Stimulated activated CD4-positive, alpha-beta T cell treated with anti-CD3 and anti-CD28 coated beads, Interleukin-1b, Interleukin-23, amount 100 ng/mL, for 1 hour (primary cell): Measurements from ENCODE around the gene AFF3.
"Not testable (repeated sequence)": the region's sequence is repeated elsewhere in the genome, so short reads cannot be mapped to it uniquely, and the experiment has no call there.

Source experiments
- DNase-seq, 2 donors: peaks; one replicate each; pipeline ENCODE4 v3.0.0-alpha.2; 2020; ENCODE audit warnings: low read depth in 2 of 2

The AFF3 gene

GRCh38 chr2:100151310-100151709, 8.9 kb upstream of the AFF3 start:
- no peak for DNase-seq

DNA sequence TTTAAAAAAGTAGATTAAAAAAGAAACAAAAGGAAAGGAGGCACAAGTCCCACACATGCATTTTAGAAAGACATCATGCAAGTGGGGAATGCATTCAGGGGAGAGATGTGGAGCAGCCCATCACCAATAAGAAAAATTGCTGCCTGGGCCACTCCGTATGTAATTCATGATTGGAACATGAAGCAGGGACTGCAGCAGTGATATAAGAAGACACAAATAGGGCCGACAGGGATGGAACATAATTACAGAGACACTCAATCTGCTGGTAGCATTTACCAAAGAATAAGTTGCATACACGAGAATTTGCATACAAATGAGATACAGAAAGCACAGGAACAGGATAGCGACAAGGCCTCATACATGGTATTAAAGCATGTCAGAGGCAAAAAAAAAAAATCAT, 6.5 kb upstream of the AFF3 start:
- no peak for DNase-seq

DNA sequence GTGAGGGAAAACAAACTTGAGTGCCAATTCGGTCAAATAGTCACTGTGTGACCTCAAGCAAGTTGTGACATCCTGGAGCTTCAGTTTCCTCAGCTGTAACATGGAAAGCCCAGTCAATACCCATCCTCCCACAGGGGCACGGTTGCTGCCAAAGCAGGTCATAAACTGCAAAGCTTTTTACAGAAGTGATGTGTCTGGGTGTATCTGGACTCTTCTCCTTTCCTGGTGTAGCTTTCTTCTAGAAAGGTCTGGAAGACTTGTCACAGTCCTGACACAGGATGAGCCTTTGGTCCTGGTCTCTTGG, 4.2 kb upstream of the AFF3 start:
- no peak for DNase-seq

DNA sequence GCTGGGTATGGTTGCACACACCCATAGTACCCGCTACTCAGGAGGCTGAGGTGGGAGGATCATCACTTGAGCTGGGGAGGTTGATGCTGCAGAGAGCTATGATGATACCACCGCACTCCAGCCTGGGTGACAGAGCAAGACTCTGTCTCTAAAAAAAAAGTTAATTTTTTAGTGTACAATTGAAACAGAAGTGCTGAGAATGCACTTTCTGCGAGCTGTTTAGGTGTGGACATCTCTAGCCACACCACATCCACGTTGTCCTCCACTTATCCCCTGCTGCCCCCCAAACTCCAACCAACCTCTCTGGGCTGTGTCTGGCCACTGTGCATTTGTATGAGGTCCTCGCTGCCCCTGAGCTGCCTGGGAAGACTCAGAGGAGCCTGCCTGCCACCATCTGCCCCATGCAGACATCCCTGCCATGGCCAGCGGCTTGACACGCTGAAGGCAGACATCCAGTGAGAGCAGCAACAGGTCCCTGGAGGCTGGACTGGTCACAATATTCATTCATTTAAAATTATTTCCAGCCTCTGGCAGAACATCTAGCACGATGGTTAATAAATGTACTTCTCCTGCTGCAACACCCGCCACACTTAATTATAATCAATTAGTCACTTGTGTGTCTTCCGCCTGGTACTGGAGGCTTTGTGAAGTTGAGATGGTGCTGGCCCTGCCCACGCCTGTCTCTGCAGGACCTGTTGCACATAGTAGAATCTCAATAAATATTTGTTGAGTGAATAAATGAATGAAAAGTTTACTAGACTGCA, 3.7 kb upstream of the AFF3 start:
- DNase-seq: no peak

GRCh38 chr2:100143286-100143685, 896 bp upstream of the AFF3 start:
- DNase-seq: no peak

DNA sequence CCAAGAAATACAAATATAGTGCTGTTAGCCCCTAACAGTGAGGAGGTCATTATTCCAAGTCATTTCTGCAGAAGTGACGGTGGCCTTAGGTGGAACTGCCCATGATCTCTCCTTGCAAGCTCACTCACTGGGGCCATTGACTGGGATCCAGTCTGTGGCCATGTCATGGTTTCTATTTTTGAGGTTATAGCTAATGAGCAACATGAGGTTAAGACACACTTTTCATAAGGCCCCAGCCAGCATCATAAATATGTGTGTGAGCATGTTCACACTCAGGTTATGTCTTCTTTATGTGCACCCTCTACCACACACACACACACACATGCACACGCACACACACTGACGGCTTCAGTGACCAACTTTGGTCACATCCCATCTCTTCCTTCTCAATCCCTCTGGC, 484 bp downstream of the AFF3 start:
- DNase-seq: no peak

GRCh38 chr2:100140582-100140981, 1.8 kb downstream of the AFF3 start:
- DNase-seq: no peak

DNA sequence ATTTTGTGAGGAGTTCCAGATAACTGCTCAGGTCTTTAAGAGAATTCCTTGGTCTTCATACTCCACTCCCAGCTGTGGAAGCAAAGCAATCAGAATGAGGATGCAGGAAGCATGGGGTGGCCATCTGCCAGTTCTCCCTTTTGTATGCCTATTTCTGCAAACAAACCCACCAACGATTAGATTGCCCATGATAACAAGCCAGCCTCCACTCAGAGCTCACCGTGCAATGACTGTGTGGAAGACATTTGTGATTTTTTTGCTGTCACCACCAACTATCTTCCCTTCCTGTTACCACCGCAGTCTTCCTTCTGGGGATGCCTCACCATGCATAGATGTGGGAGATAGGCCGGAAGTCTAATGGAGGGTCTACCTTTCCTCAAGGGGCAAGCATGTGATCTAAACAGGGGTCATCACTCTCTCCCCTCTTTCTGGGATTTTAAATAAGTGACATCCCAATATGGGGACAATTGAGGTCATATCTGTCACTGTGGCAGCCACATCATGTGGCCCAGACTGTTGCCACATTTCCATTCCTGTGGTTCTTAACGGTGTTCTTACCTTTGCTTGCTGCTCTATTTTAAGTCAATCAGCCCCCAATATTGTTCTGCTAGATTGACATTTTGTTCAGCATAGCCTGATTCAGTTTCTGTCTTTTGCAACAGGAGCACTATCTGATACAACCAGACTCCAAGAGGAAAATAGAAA, 4.4 kb downstream of the AFF3 start:
- DNase-seq: no peak

GRCh38 chr2:100137318-100137717, 5.1 kb downstream of the AFF3 start:
- DNase-seq: no peak

- no peak for DNase-seq
Measured at GRCh38 chr2:100136310-100136709, 6.1 kb downstream of the AFF3 start.

DNA sequence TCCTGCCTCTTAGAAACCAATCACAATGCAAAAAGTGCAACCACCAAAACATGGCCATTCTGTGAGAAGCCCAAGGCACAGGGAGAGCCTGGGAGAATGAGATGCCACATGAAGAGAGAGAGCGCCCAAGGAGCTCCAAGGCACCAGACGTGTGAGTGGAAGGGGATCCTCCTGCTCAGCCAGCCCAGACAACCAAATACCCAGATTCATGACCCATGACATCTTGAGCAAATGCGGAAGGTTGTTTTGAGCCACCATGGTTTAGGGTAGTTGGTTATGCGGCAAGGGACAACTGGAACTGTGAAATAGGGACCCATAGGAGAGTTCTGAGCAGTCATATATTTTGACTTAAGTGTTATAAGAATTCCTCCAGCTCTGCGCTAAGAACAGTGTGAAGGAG, 7.0 kb downstream of the AFF3 start:
- DNase-seq: no peak

DNA sequence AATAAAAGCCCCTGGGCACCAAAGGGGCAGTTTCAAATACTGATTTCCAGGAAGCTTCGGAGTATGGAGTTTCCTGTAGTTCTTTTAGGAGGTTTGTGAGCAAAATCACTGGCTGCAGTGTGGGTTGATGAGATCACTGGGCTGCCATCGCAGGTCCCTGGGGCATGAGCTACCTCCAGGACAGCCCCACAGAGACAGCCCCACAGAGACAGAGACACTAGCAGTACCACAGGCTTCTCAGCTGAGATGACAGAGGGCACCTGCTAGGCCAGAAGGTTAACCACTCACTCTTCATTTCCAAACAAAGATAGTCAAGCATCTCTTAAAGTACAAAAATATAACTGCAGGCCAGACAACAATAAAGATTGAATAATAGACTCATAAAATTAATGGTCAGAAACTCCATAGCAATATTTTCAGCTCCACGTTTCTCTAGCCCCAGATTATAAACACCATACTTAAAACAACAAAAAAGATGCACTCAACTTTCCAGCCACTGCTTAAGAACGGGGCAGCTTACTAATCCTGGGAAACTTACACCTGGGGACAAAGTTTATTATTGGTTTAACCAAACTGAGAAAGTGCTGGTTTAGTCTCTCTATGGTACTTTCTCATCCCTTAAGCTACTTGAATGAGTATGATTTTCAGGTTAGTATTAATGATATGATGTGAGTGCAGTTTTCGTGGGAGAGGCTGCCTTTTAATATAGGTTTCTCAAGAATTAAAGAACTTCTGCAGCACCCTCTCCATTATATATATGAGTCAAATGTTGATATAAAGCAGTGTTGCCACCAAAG, 11.6 kb downstream of the AFF3 start:
- no peak for DNase-seq

GRCh38 chr2:100126897-100127401, 15.4 kb downstream of the AFF3 start:
- DNase-seq: no peak

DNA sequence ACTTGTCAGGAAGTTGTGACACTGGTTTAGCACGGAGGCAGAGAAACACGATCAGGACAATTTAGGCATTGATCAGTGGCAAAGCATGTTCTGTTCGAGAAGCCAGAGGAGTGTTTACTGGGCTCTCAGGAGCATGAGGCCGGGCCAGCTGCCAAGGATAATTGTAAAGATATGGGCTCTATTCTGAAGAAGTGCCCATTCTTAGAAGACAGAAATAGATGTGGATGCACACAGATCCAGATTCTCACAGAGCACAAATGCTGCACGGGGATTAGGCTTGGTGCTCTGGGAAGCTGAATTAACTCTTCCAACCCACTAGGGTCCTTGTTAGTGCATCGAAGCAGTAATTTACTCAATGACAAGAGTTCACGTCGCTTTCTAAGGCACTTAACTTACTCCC, 16.2 kb downstream of the AFF3 start:
- no peak for DNase-seq

GRCh38 chr2:100125626-100126025, 16.8 kb downstream of the AFF3 start:
- DNase-seq: no peak

- DNase-seq: no peak
Measured at GRCh38 chr2:100124761-100125160, 17.6 kb downstream of the AFF3 start.

GRCh38 chr2:100121124-100121718, 21.2 kb downstream of the AFF3 start:
- DNase-seq: no peak

GRCh38 chr2:100119235-100119634, 23.2 kb downstream of the AFF3 start:
- no peak for DNase-seq

GRCh38 chr2:100113990-100114433, 28.4 kb downstream of the AFF3 start:
- no peak for DNase-seq

GRCh38 chr2:100110614-100111000, 31.8 kb downstream of the AFF3 start:
- DNase-seq: no peak

- no peak for DNase-seq
Measured at GRCh38 chr2:100109986-100110613, 32.3 kb downstream of the AFF3 start.

GRCh38 chr2:100108648-100109020, 33.8 kb downstream of the AFF3 start:
- not testable (repeated sequence) for DNase-seq
